MM.1S (cell line): ENCODE data around the gene KRTAP19-8.

Source experiments
- DNase-seq: peaks from one replicate; pipeline ENCODE4 v3.0.0-alpha.2; 2015
- H2AFZ ChIP-seq: fragments of 300-600 bp; sonication (generic); 2 replicates; pipeline ENCODE4 v1.6.0; 2016; ENCODE audit warnings: antibody characterized with exemption, low read length
- H3F3A ChIP-seq: fragments of 300-600 bp; sonication (generic); 2 replicates; pipeline ENCODE4 v1.6.1; 2016; ENCODE audit warnings: mild to moderate bottlenecking, antibody characterized with exemption, low read length, moderate library complexity, mixed read lengths; ENCODE audit not compliant: insufficient read depth
- H3K27ac ChIP-seq: fragments of 300-600 bp; sonication (generic); 2 replicates; pipeline ENCODE4 v1.5.1; 2016; ENCODE audit warnings: mild to moderate bottlenecking, low read length
- H3K27me3 ChIP-seq: fragments of 300-600 bp; sonication (generic); replicated peaks from 2 replicates; pipeline ENCODE4 v1.6.0; 2016; ENCODE audit warnings: low read length; ENCODE audit not compliant: insufficient read depth
- H3K36me3 ChIP-seq: fragments of 300-600 bp; sonication (generic); replicated peaks from 2 replicates; pipeline ENCODE4 v1.6.1; 2016; ENCODE audit warnings: mild to moderate bottlenecking, low read length, mixed read lengths; ENCODE audit not compliant: insufficient read depth
- H3K4me1 ChIP-seq: fragments of 300-600 bp; sonication (generic); 2 replicates; pipeline ENCODE4 v1.6.1; 2016; ENCODE audit warnings: low read length, mixed read lengths
- H3K4me2 ChIP-seq: fragments of 300-600 bp; sonication (generic); 2 replicates; pipeline ENCODE4 v1.6.0; 2016; ENCODE audit warnings: low read depth, low read length
- H3K4me3 ChIP-seq: fragments of 300-600 bp; sonication (generic); 2 replicates; pipeline ENCODE4 v1.5.1; 2016; ENCODE audit warnings: low read length, mixed read lengths
- H3K79me2 ChIP-seq: fragments of 300-600 bp; sonication (generic); 2 replicates; pipeline ENCODE4 v1.6.1; 2016; ENCODE audit warnings: mixed run types, low read length, mixed read lengths
- H3K9ac ChIP-seq: fragments of 300-600 bp; sonication (generic); 2 replicates; pipeline ENCODE4 v1.6.1; 2016; ENCODE audit warnings: low read length, mixed read lengths
- H3K9me2 ChIP-seq: fragments of 300-600 bp; sonication (generic); replicated peaks from 2 replicates; pipeline ENCODE4 v1.6.1; 2016; ENCODE audit warnings: mild to moderate bottlenecking, low read length, mixed read lengths; ENCODE audit not compliant: insufficient read depth
- H3K9me3 ChIP-seq: fragments of 300-600 bp; sonication (generic); replicated peaks from 2 replicates; pipeline ENCODE4 v1.6.1; 2016; ENCODE audit warnings: mild to moderate bottlenecking, low read length, mixed read lengths; ENCODE audit not compliant: insufficient read depth
- H4K20me1 ChIP-seq: fragments of 300-600 bp; sonication (generic); 2 replicates; pipeline ENCODE4 v1.6.1; 2016; ENCODE audit warnings: mild to moderate bottlenecking, low read length, moderate library complexity, mixed read lengths; ENCODE audit not compliant: insufficient read depth
- CTCF ChIP-seq: fragments of 300-600 bp; sonication (generic); IDR thresholded peaks from 2 replicates; pipeline ENCODE4 v1.5.1; 2016; ENCODE audit warnings: antibody characterized with exemption, low read length, mixed read lengths
- EZH2 ChIP-seq: fragments of 300-600 bp; sonication (generic); optimal IDR thresholded peaks from 2 replicates; pipeline ENCODE3; 2017; ENCODE audit warnings: low read depth, mild to moderate bottlenecking, antibody characterized with exemption, low read length, mixed read lengths
- EZH2phosphoT487 ChIP-seq: fragments of 300-600 bp; sonication (generic); IDR thresholded peaks from 2 replicates; pipeline ENCODE4 v1.6.1; 2018; ENCODE audit warnings: antibody characterized with exemption, low read length

The KRTAP19-8 gene

DNA sequence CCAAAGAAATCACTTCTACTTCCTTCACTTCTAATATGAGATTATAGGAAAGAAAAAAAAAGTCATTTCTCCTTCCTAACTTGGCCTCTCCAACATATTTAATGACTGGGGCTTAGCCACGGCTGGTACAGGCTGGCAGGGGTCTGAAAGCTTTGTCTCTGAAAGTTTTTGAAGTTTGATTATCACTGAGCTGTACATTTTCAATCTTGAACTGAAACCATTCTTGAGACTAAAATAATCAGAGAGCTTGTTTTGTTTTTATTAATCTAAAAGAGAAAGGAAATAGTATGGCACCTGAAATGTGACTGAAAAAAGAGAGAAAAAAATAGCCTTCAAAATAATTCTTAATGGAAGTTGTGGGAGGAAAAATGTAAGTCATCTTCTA is 3.8 kb upstream of the KRTAP19-8 start:
- Histone ChIP-seq H3F3A (peaks cover 11% of the 10 kb centered on the region; the same call in 1 of the 2 replicates), H3K4me1 (peaks cover 16% of the 10 kb centered on the region), H3K4me3 (no peak overlapping the region), H3K36me3 (no peaks in the 10 kb centered on the region), H3K9me2 (no peaks in the 10 kb centered on the region), H3K9me3 (no peaks in the 10 kb centered on the region), H3K79me2 (no peaks in the 10 kb centered on the region), H4K20me1 (no peaks in the 10 kb centered on the region), H2AFZ (peak overlapping the region; percentile 52), H3K9ac (no peak overlapping the region), H3K27ac (peak overlapping the region; percentile 48; the same call in 1 of the 2 replicates), H3K4me2 (peak overlapping the region; percentile 42; the same call in 1 of the 2 replicates), H3K27me3 (no peaks in the 10 kb centered on the region)
- no peak for DNase-seq
- TF ChIP-seq EZH2phosphoT487 = no peak
- no peak for TF ChIP-seq EZH2
- no peak for TF ChIP-seq CTCF

- peaks cover 11% of the 10 kb centered on the region; the same call in 1 of the 2 replicates for H3F3A ChIP-seq
- H3K9ac ChIP-seq = no peak overlapping the region
- no peak overlapping the region for H3K4me3 ChIP-seq
- H3K4me2 ChIP-seq = peak overlapping the region; percentile 42; the same call in 1 of the 2 replicates
- H3K4me1 ChIP-seq = peaks cover 16% of the 10 kb centered on the region
- no peaks in the 10 kb centered on the region for H3K27me3 ChIP-seq
- TF ChIP-seq EZH2 (no peak), CTCF (peak; percentile 22; the same call in 1 of the 2 replicates)
- peak; percentile 8 for DNase-seq
- no peaks in the 10 kb centered on the region for H3K9me3 ChIP-seq
- no peaks in the 10 kb centered on the region for H3K79me2 ChIP-seq
- H3K27ac ChIP-seq = peak overlapping the region; percentile 48; the same call in 1 of the 2 replicates
- no peaks in the 10 kb centered on the region for H3K36me3 ChIP-seq
- no peaks in the 10 kb centered on the region for H3K9me2 ChIP-seq
- H4K20me1 ChIP-seq = no peaks in the 10 kb centered on the region
- peak overlapping the region; percentile 52 for H2AFZ ChIP-seq
Measured at GRCh38 chr21:31041295-31042079, 3.2 kb upstream of the KRTAP19-8 start.

DNA sequence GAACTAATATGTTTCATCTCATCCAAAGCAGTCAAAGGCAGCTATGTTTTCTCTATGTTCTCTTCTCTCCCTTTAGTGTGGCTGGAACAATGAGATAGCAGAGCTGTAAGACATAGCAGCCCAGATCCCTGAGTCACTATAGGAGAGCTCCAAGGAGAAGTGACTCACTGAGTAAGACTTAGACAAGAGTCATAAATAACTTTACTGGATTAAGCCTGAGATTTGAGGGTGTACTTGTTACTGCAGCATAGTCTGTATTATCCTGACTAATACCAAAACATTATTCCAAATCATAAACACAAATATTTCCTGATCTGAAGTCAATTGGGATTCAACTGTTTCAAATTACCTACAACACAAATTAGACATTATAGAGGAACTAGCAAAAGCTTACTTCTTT is 3.9 kb downstream of the KRTAP19-8 start:
- H3K27me3 ChIP-seq = no peaks in the 10 kb centered on the region
- no peaks in the 10 kb centered on the region for H3K9me2 ChIP-seq
- H3K79me2 ChIP-seq = no peaks in the 10 kb centered on the region
- H3F3A ChIP-seq = peaks cover 4% of the 10 kb centered on the region; the same call in 1 of the 2 replicates
- TF ChIP-seq CTCF (no peak), EZH2phosphoT487 (no peak), EZH2 (no peak)
- no peak for DNase-seq
- H4K20me1 ChIP-seq = no peaks in the 10 kb centered on the region
- H3K9me3 ChIP-seq = no peaks in the 10 kb centered on the region
- H3K4me1 ChIP-seq = peaks cover 10% of the 10 kb centered on the region
- no peak overlapping the region for H2AFZ ChIP-seq
- no peaks in the 10 kb centered on the region for H3K36me3 ChIP-seq
- H3K4me3 ChIP-seq = no peak overlapping the region
- no peak overlapping the region for H3K9ac ChIP-seq
- H3K27ac ChIP-seq = no peak overlapping the region
- no peak overlapping the region for H3K4me2 ChIP-seq
